Lower leg skin (tissue), 4 donors: Measurements from ENCODE around the gene GRXCR2. TPM values are rescaled to one million over a fixed set of nuclear protein-coding genes. Genes with fewer than 3 reads are reported as not detected.
A peak's percentile ranks its signal among the peaks of the same experiment; 100 is the strongest.

Source experiments
- DNase-seq, 2 donors: peaks; one replicate each; pipeline ENCODE4 v3.0.0-alpha.2; 2019; ENCODE audit warnings: low spot score in 2 of 2
- H3K4me3 ChIP-seq: fragments of 200-600 bp; sonication (generic); 2 replicates; pipeline ENCODE4 v1.5.1; 2017; ENCODE audit warnings: mild to moderate bottlenecking, low read depth; ENCODE audit not compliant: poor library complexity, severe bottlenecking
- CTCF ChIP-seq, 3 donors: fragments of 450-650 bp; IDR thresholded peaks; one replicate each; pipeline ENCODE4 v1.5.1; 2016; ENCODE audit warnings: antibody characterized with exemption in 3 of 3, mild to moderate bottlenecking in 3 of 3, moderate library complexity in 2 of 3
- POLR2A ChIP-seq, 2 donors: fragments of 450-650 bp; IDR thresholded peaks; one replicate each; pipeline ENCODE4 v1.6.1; 2016 to 2017; ENCODE audit warnings: antibody characterized with exemption in 2 of 2, mild to moderate bottlenecking in 1 of 2, moderate library complexity in 1 of 2
- WGBS, 2 donors: methylation state at CpG; one replicate each; pipeline ENCODE4 v1.1.5; 2018; 5-methylcytosine and 5-hydroxymethylcytosine counted together
- intact Hi-C: fragments of 100-400 bp; cut with DNase I; formaldehyde crosslinking; loops from one replicate; pipeline ENCODE4 v1.15.0; 2023; ENCODE audit warnings: low total_unique reads
- total RNA-seq, 4 donors: library from RNA; depleted of rRNA; stranded (reverse); fragments of >200 nt; gene quantifications; one replicate each; pipeline ENCODE4 v1.1.0, GENCODE V29; 2016

Gene GRXCR2
- total RNA-seq, 4 donors from 2014 or later: 0.46 to 0.69 (median 0.65) TPM; not detected in 1

GRCh38 chr5:145863003-145863402 is 9.8 kb downstream of the GRXCR2 start:
- DNase-seq: no peak
- TF ChIP-seq CTCF (IDR thresholded peaks at IDR 0.05): no peak
- TF ChIP-seq POLR2A (IDR thresholded peaks at IDR 0.05): no peak
- WGBS, 2 donors: 81 to 85% methylated on average over 3 of the region's 3 CpGs
- intact Hi-C loops: no loop called here
- H3K4me3 ChIP-seq: no peak overlapping the region

- 55 to 60% methylated on average over 3 of the region's 3 CpGs for WGBS, 2 donors
- TF ChIP-seq POLR2A (IDR thresholded peaks at IDR 0.05) (no peak), CTCF (IDR thresholded peaks at IDR 0.05) (no peak)
- no peak overlapping the region for H3K4me3 ChIP-seq
- no peak for DNase-seq
- intact Hi-C loops: no loop called here
Measured at GRCh38 chr5:145859897-145860296, 12.9 kb downstream of the GRXCR2 start.

GRCh38 chr5:145859453-145859852 is 13.4 kb downstream of the GRXCR2 start:
- H3K4me3 ChIP-seq: no peak overlapping the region
- WGBS, 2 donors: 76 to 78% methylated on average over 6 of the region's 6 CpGs
- no peak for DNase-seq
- no peak for TF ChIP-seq POLR2A (IDR thresholded peaks at IDR 0.05)
- intact Hi-C loops: no loop called here

- no peak for TF ChIP-seq CTCF (IDR thresholded peaks at IDR 0.05)
- TF ChIP-seq POLR2A (IDR thresholded peaks at IDR 0.05): no peak
- no peak overlapping the region for H3K4me3 ChIP-seq
- WGBS, 2 donors: 50 to 57% methylated on average over 4 of the region's 4 CpGs
- intact Hi-C loops: no loop called here
- DNase-seq: no peak
Measured at GRCh38 chr5:145858959-145859358, 13.9 kb downstream of the GRXCR2 start.

GRCh38 chr5:145856285-145856818 is 16.5 kb downstream of the GRXCR2 start:
- no peak overlapping the region for H3K4me3 ChIP-seq
- WGBS, 2 donors: 4 to 7% methylated on average over 25 of the region's 25 CpGs
- TF ChIP-seq POLR2A (IDR thresholded peaks at IDR 0.05) (no peak), CTCF (IDR thresholded peaks at IDR 0.05) (no peak)
- intact Hi-C loops: no loop called here
- DNase-seq: peak; percentile 43 to 89

- no peak overlapping the region for H3K4me3 ChIP-seq
- intact Hi-C loops: no loop called here
- TF ChIP-seq POLR2A (IDR thresholded peaks at IDR 0.05): no peak
- no peak for TF ChIP-seq CTCF (IDR thresholded peaks at IDR 0.05)
- no peak for DNase-seq
- 22 to 33% methylated on average over 4 of the region's 4 CpGs for WGBS, 2 donors
Measured at GRCh38 chr5:145855763-145856267, 17.0 kb downstream of the GRXCR2 start.
